A549 (cell line): Measurements from ENCODE around the gene NAV3. TPM values are rescaled to one million over a fixed set of nuclear protein-coding genes. Genes with fewer than 3 reads are reported as not detected.

Source experiments
- ATAC-seq, 2 experiments: fragments of 200-7000 bp in 1 of 2; fragments of >200 bp in 1 of 2; cut with Nextera tagmentation in 1 of 2; cut with Tn5 transposase in 1 of 2; 3 replicates each; pipeline versions ENCODE4 v1.8.0 to v1.9.1; 2018 to 2020; ENCODE audit warnings: mild to moderate bottlenecking in 1 of 2, moderate library complexity in 1 of 2
- CTCF ChIA-PET: fragments of 300-600 bp; sonication (Branson Sonifier 250); formaldehyde crosslinking; extraction: SDS; loops from one replicate; lab custom pipeline; 2021; ENCODE audit warnings: antibody characterized with exemption, inconsistent platforms; lab: Yijun Ruan, JAX
- POLR2A ChIA-PET: fragments of 350-600 bp; formaldehyde crosslinking; extraction: SDS; loops from one replicate; lab custom pipeline; 2021; ENCODE audit warnings: antibody characterized with exemption, inconsistent platforms; lab: Yijun Ruan, JAX
- DNase-seq, 2 experiments: peaks; one replicate each; pipeline versions ENCODE4 v3.0.0 to v3.0.0-alpha.2; 2011 to 2016; ENCODE audit warnings: low read depth in 1 of 2, low spot score in 1 of 2
- FAIRE-seq: peaks from 2 replicates; lab custom pipeline; 2011; peaks lifted over from hg19 to GRCh38; lab: Jason Lieb, UNC
- H3K27ac ChIP-seq, 2 experiments: fragments of >200 bp; sonication (Bioruptor Twin); formaldehyde crosslinking; 3 replicates each; pipeline ENCODE4 v1.5.1; 2016 to 2017
- H3K4me1 ChIP-seq: fragments of >200 bp; sonication (Bioruptor Twin); formaldehyde crosslinking; 3 replicates; pipeline ENCODE4 v1.6.1; 2016
- H3K4me2 ChIP-seq: fragments of >200 bp; sonication (Bioruptor Twin); formaldehyde crosslinking; 3 replicates; pipeline ENCODE4 v1.6.1; 2016
- H3K4me3 ChIP-seq: fragments of >200 bp; sonication (Bioruptor Twin); formaldehyde crosslinking; 3 replicates; pipeline ENCODE4 v1.5.1; 2016
- H3K9me3 ChIP-seq: fragments of >200 bp; sonication (Bioruptor Twin); formaldehyde crosslinking; 3 replicates; pipeline ENCODE4 v1.6.1; 2016
- CBX8 ChIP-seq: fragments of 200-600 bp; sonication (generic); IDR thresholded peaks from 2 replicates; pipeline ENCODE4 v1.6.1; 2016
- CHD2 ChIP-seq: fragments of 150-350 bp; IDR thresholded peaks from 2 replicates; pipeline ENCODE4 v1.6.1; 2014; ENCODE audit warnings: low read length; ENCODE audit not compliant: partially characterized antibody
- CTCF ChIP-seq: fragments of >200 bp; sonication (Bioruptor Twin); formaldehyde crosslinking; IDR thresholded peaks from 3 replicates; pipeline ENCODE4 v1.5.1; 2016
- FOSL2 ChIP-seq, 2 experiments: fragments of 450-650 bp in 1 of 2; fragments of >200 bp in 1 of 2; sonication (Bioruptor Twin) in 1 of 2; formaldehyde crosslinking; IDR thresholded peaks; 2 replicates each; pipeline versions ENCODE4 v1.5.0 to v1.6.1; 2016 to 2020; ENCODE audit warnings: mild to moderate bottlenecking in 1 of 2, moderate library complexity in 1 of 2
- GATA3 ChIP-seq: IDR thresholded peaks from 2 replicates; pipeline ENCODE4 v1.6.1; 2012; ENCODE audit warnings: borderline replicate concordance
- HES2 ChIP-seq: fragments of >200 bp; sonication (Bioruptor Twin); formaldehyde crosslinking; IDR thresholded peaks from 2 replicates; pipeline ENCODE4 v1.6.1; 2016
- HMGXB4 ChIP-seq: fragments of 250-450 bp; sonication (Bioruptor Pico); IDR thresholded peaks from 2 replicates; pipeline ENCODE4 v1.5.0; 2021; ENCODE audit warnings: mild to moderate bottlenecking, moderate library complexity, borderline replicate concordance
- HOXB13 ChIP-seq: fragments of 250-450 bp; sonication (Bioruptor Pico); IDR thresholded peaks from 2 replicates; pipeline ENCODE4 v1.5.0; 2020; ENCODE audit warnings: low read depth, mild to moderate bottlenecking, moderate library complexity
- KDM5A ChIP-seq: fragments of 200-600 bp; sonication (generic); IDR thresholded peaks from 2 replicates; pipeline ENCODE4 v1.6.1; 2016; ENCODE audit warnings: antibody characterized with exemption, mild to moderate bottlenecking
- MAFK ChIP-seq: fragments of 450-650 bp; IDR thresholded peaks from 2 replicates; pipeline ENCODE4 v1.6.1; 2014; ENCODE audit not compliant: partially characterized antibody
- MAX ChIP-seq: IDR thresholded peaks from 2 replicates; pipeline ENCODE4 v1.6.1; 2012
- MYC ChIP-seq: IDR thresholded peaks from 2 replicates; pipeline ENCODE4 v1.6.1; 2012; ENCODE audit warnings: mild to moderate bottlenecking, inconsistent platforms, low read length, improper control_type of control experiment, borderline replicate concordance
- NPAS2 ChIP-seq: fragments of 250-450 bp; sonication (Bioruptor Pico); IDR thresholded peaks from 2 replicates; pipeline ENCODE4 v1.8.0; 2022; ENCODE audit warnings: mild to moderate bottlenecking, moderate library complexity, borderline replicate concordance
- RAD21 ChIP-seq, 2 experiments: fragments of >200 bp in 1 of 2; sonication (Bioruptor Twin) in 1 of 2; formaldehyde crosslinking in 1 of 2; IDR thresholded peaks in 1 of 2; conservative IDR thresholded peaks in 1 of 2; 2 replicates in 1 of 2; 3 replicates in 1 of 2; pipeline ENCODE4 v1.6.1; 2012 to 2018; ENCODE audit warnings: inconsistent platforms in 1 of 2
- RARB ChIP-seq: fragments of 250-450 bp; sonication (Bioruptor Pico); IDR thresholded peaks from 2 replicates; pipeline ENCODE4 v1.8.0; 2021; ENCODE audit warnings: mild to moderate bottlenecking, moderate library complexity
- RFX5 ChIP-seq: fragments of 450-650 bp; IDR thresholded peaks from 2 replicates; pipeline ENCODE4 v1.7.1; 2014; ENCODE audit warnings: antibody characterized with exemption, mild to moderate bottlenecking, moderate library complexity
- SMC3 ChIP-seq: fragments of >200 bp; sonication (Bioruptor Twin); formaldehyde crosslinking; IDR thresholded peaks from 3 replicates; pipeline ENCODE4 v1.6.1; 2018; ENCODE audit warnings: inconsistent platforms
- SREBF2 ChIP-seq: fragments of 450-650 bp; IDR thresholded peaks from 2 replicates; pipeline ENCODE4 v1.6.1; 2014; ENCODE audit warnings: mild to moderate bottlenecking, moderate library complexity
- ZC3H11A ChIP-seq: fragments of 450-650 bp; IDR thresholded peaks from 2 replicates; pipeline ENCODE4 v1.6.1; 2014; ENCODE audit warnings: antibody characterized with exemption, mild to moderate bottlenecking
- ZSCAN20 ChIP-seq: fragments of 250-450 bp; sonication (Bioruptor Pico); IDR thresholded peaks from 2 replicates; pipeline ENCODE4 v1.8.0; 2022; ENCODE audit warnings: mild to moderate bottlenecking, moderate library complexity
- WGBS: methylation state at CpG from one replicate; pipeline ENCODE4 v1.1.6; 2017; ENCODE audit errors: missing lambda C conversion rate; 5-methylcytosine and 5-hydroxymethylcytosine counted together
- polyA plus RNA-seq, 4 experiments: library from polyadenylated mRNA; depleted of rRNA in 3 of 4; stranded (reverse); fragments of >200 nt; fragmentation: RNase III in 1 of 4; extraction: RNeasy Plus Mini Kit Qiagen cat#74134 plus additional on column Dnase treatment in 1 of 4; gene quantifications; 2 replicates in 3 of 4; 3 replicates in 1 of 4; pipeline ENCODE4 v1.2.3, GENCODE V29; 2011 to 2017

The NAV3 gene
- polyA plus RNA-seq, 2 of the 4 experiments (the other 2 are of a cell fraction): 8.6 to 9.7 TPM

GRCh38 chr12:78119351-78119918 is 288.7 kb downstream of the NAV3 start:
- no peak overlapping the region for H3K4me2 ChIP-seq
- ATAC-seq (no peak), FAIRE-seq (no peak), DNase-seq (no peak)
- H3K4me1 ChIP-seq: no peaks in the 10 kb centered on the region
- no peak overlapping the region for H3K27ac ChIP-seq
- H3K4me3 ChIP-seq: no peak overlapping the region
- no peaks in the 10 kb centered on the region for H3K9me3 ChIP-seq
- ChIA-PET CTCF (interaction anchor here (1.2 to 2.0 kb wide), 2 partner anchors 13 to 118 kb away, joined by 3 to 4 read pairs; no protein-coding TSS in a partner anchor), POLR2A (no interaction called here)
- TF ChIP-seq FOSL2 (IDR thresholded peaks at IDR 0.05) (no peak), FOSL2 (CRISPR knock-in tag; IDR thresholded peaks at IDR 0.05) (no peak), HOXB13 (CRISPR knock-in tag) (no peak)
- 89% methylated on average over 12 of the region's 12 CpGs for WGBS

GRCh38 chr12:78120306-78120705 is 289.6 kb downstream of the NAV3 start:
- no peak for TF ChIP-seq MAX
- TF ChIP-seq ZSCAN20 (CRISPR knock-in tag): no peak
- TF ChIP-seq SREBF2: no peak
- no peak for TF ChIP-seq MYC
- no peak for TF ChIP-seq MAFK
- TF ChIP-seq NPAS2: no peak
- TF ChIP-seq KDM5A: no peak
- TF ChIP-seq CHD2: no peak
- TF ChIP-seq RARB (CRISPR knock-in tag): no peak
- no peak for TF ChIP-seq SMC3
- TF ChIP-seq RFX5: no peak
- TF ChIP-seq HMGXB4: no peak
- TF ChIP-seq CBX8: no peak
- TF ChIP-seq GATA3: no peak
- TF ChIP-seq, all 56 proteins: peak for 0
- ChIA-PET POLR2A (no interaction called here), CTCF (interaction anchor here (0.5 kb wide), 1 partner anchor 1286 kb away, joined by 3 read pairs; no protein-coding TSS in a partner anchor)
- no peaks in the 10 kb centered on the region for H3K4me1 ChIP-seq
- H3K27ac ChIP-seq: no peak overlapping the region
- FAIRE-seq (peak; percentile 18), ATAC-seq (no peak), DNase-seq (no peak)
- H3K4me3 ChIP-seq: no peak overlapping the region
- no peaks in the 10 kb centered on the region for H3K9me3 ChIP-seq
- H3K4me2 ChIP-seq: no peak overlapping the region

GRCh38 chr12:78120866-78121560 is 290.3 kb downstream of the NAV3 start:
- H3K9me3 ChIP-seq: no peaks in the 10 kb centered on the region
- CTCF ChIA-PET: interaction anchor here (0.6 to 1.4 kb wide), 7 partner anchors 34 to 550 kb away, joined by 3 to 4 read pairs (median 3); no protein-coding TSS in a partner anchor
- WGBS: 61% methylated on average over 6 of the region's 6 CpGs
- no peak overlapping the region for H3K4me3 ChIP-seq
- no peak overlapping the region for H3K4me2 ChIP-seq
- DNase-seq: peak; percentile 3 to 63
- H3K4me1 ChIP-seq: no peaks in the 10 kb centered on the region
- peak; percentile 61 to 62 for TF ChIP-seq RAD21 (conservative IDR thresholded peaks at IDR 0.05 in 1 of 2, IDR thresholded peaks at IDR 0.05 in 1 of 2)
- no peak for TF ChIP-seq ZC3H11A
- TF ChIP-seq GATA3: no peak
- no peak for TF ChIP-seq HES2
- peak; percentile 48; the same call in 2 of the 3 replicates for TF ChIP-seq SMC3
- TF ChIP-seq CTCF: peak; percentile 53; the same call in 2 of the 3 replicates
- TF ChIP-seq, all 56 proteins: peak for 3
- peak in 1 of 2 experiments; percentile 49; a peak in 1 of 6 replicates for ATAC-seq
- POLR2A ChIA-PET: no interaction called here
- no peak overlapping the region for H3K27ac ChIP-seq
- no peak for FAIRE-seq
